Liver (tissue), 9 donors: ENCODE measurements around the gene CD27. TPM values are rescaled to one million over a fixed set of nuclear protein-coding genes. Genes with fewer than 3 reads are reported as not detected.
"Not testable (repeated sequence)": the region's sequence is repeated elsewhere in the genome, so short reads cannot be mapped to it uniquely, and the experiment has no call there.

Experiments used
- DNase-seq: peaks from one replicate; pipeline ENCODE4 v3.0.0-alpha.2; 2017; ENCODE audit warnings: low spot score
- H3K27ac ChIP-seq, 2 donors: one replicate each; pipeline ENCODE4 v1.7.0; 2013; ENCODE audit warnings: inconsistent platforms in 2 of 2, low read length in 2 of 2, control low read depth in 1 of 2, low read depth in 1 of 2, mild to moderate bottlenecking in 1 of 2
- H3K27me3 ChIP-seq, 4 donors: one replicate each; pipeline versions ENCODE4 v1.6.1 to v1.7.0; 2013; ENCODE audit warnings: low read length in 3 of 4, inconsistent platforms in 1 of 4, mild to moderate bottlenecking in 1 of 4, moderate library complexity in 1 of 4; ENCODE audit not compliant: control insufficient read depth in 4 of 4, insufficient read depth in 4 of 4
- H3K36me3 ChIP-seq, 4 donors: one replicate each; pipeline versions ENCODE4 v1.6.1 to v1.7.0; 2013; ENCODE audit warnings: low read length in 3 of 4, mild to moderate bottlenecking in 3 of 4, low read depth in 1 of 4, moderate library complexity in 1 of 4; ENCODE audit not compliant: control insufficient read depth in 4 of 4, insufficient read depth in 3 of 4
- H3K4me1 ChIP-seq, 4 donors: one replicate each; pipeline versions ENCODE4 v1.6.1 to v1.7.0; 2013; ENCODE audit warnings: low read length in 3 of 4, mild to moderate bottlenecking in 3 of 4, moderate library complexity in 1 of 4; ENCODE audit not compliant: control insufficient read depth in 4 of 4, insufficient read depth in 4 of 4
- H3K4me3 ChIP-seq, 3 donors: one replicate each; pipeline versions ENCODE4 v1.6.1 to v1.7.0; 2013; ENCODE audit warnings: low read length in 3 of 3, control low read depth in 1 of 3, low read depth in 1 of 3, mild to moderate bottlenecking in 1 of 3
- H3K9ac ChIP-seq, 2 donors: one replicate each; pipeline ENCODE4 v1.7.0; 2013; ENCODE audit warnings: low read length in 2 of 2, mild to moderate bottlenecking in 2 of 2, moderate library complexity in 2 of 2, control low read depth in 1 of 2, low read depth in 1 of 2
- H3K9me3 ChIP-seq, 4 donors: one replicate each; pipeline versions ENCODE4 v1.6.1 to v1.7.0; 2013; ENCODE audit warnings: low read length in 3 of 4; ENCODE audit not compliant: control insufficient read depth in 4 of 4
- ATF3 ChIP-seq: IDR thresholded peaks from 2 replicates; pipeline ENCODE4 v1.6.1; 2016; ENCODE audit warnings: antibody characterized with exemption
- CTCF ChIP-seq: fragments of 150-350 bp; IDR thresholded peaks from 2 replicates; pipeline ENCODE4 v1.5.1; 2017; ENCODE audit warnings: improper control_type of control experiment, low read depth, low read length; ENCODE audit not compliant: missing input control
- FOXA1 ChIP-seq: IDR thresholded peaks from 2 replicates; pipeline ENCODE4 v1.6.1; 2016; ENCODE audit warnings: antibody characterized with exemption
- FOXA2 ChIP-seq: IDR thresholded peaks from 2 replicates; pipeline ENCODE4 v1.6.1; 2016; ENCODE audit warnings: antibody characterized with exemption
- GABPA ChIP-seq, 2 donors: IDR thresholded peaks in 1 of 2; conservative IDR thresholded peaks in 1 of 2; 2 replicates each; pipeline ENCODE4 v1.6.1; 2016; ENCODE audit warnings: antibody characterized with exemption in 2 of 2, mild to moderate bottlenecking in 1 of 2, moderate library complexity in 1 of 2
- HNF4A ChIP-seq, 2 donors: conservative IDR thresholded peaks; 2 replicates each; pipeline ENCODE4 v1.6.1; 2016; ENCODE audit warnings: antibody characterized with exemption in 2 of 2, mild to moderate bottlenecking in 2 of 2
- HNF4G ChIP-seq: IDR thresholded peaks from 2 replicates; pipeline ENCODE4 v1.6.1; 2016; ENCODE audit warnings: antibody characterized with exemption
- JUND ChIP-seq, 2 donors: IDR thresholded peaks; 2 replicates each; pipeline ENCODE4 v1.6.1; 2016; ENCODE audit warnings: antibody characterized with exemption in 2 of 2
- NR2F2 ChIP-seq: IDR thresholded peaks from 2 replicates; pipeline ENCODE4 v1.6.1; 2016; ENCODE audit warnings: antibody characterized with exemption
- REST ChIP-seq: IDR thresholded peaks from 2 replicates; pipeline ENCODE4 v1.6.1; 2016; ENCODE audit warnings: antibody characterized with exemption, mild to moderate bottlenecking
- SP1 ChIP-seq: IDR thresholded peaks from 2 replicates; pipeline ENCODE4 v1.6.1; 2018; ENCODE audit warnings: antibody characterized with exemption, mild to moderate bottlenecking
- YY1 ChIP-seq: IDR thresholded peaks from 2 replicates; pipeline ENCODE4 v1.6.1; 2016; ENCODE audit warnings: antibody characterized with exemption, mild to moderate bottlenecking
- ZBTB33 ChIP-seq: IDR thresholded peaks from 2 replicates; pipeline ENCODE4 v1.6.1; 2016; ENCODE audit warnings: antibody characterized with exemption
- WGBS: extraction: QIAGEN DNeasy Blood & Tissue Kit; methylation state at CpG from one replicate; pipeline ENCODE4 v1.1.7; 2013; 5-methylcytosine and 5-hydroxymethylcytosine counted together
- polyA plus RNA-seq, 2 donors: library from polyadenylated mRNA; stranded (reverse) in 1 of 2; unstranded in 1 of 2; fragments of 200-250 nt in 1 of 2; fragments of >200 nt in 1 of 2; fragmentation: Nextera tagmentation in 1 of 2; extraction: Ambion mirVana in 1 of 2; gene quantifications; one replicate each; pipeline versions ENCODE4 v1.2.1 to v1.2.3, GENCODE V29; 2013 to 2015
- total RNA-seq, 2 donors: library from RNA; depleted of rRNA; stranded (reverse); fragments of >200 nt; gene quantifications; one replicate each; pipeline ENCODE4 v1.2.3, GENCODE V29; 2014
- donor health status: healthy.
- donor health status: healthy.
- donor health status: healthy.
- donor health status: healthy.
- donor health status: healthy.

The CD27 gene
- total and polyA plus RNA-seq, 4 donors = 0.28 to 2.5 (median 0.62) TPM

GRCh38 chr12:6494968-6495367, 50.2 kb downstream of the CD27 start:
- TF ChIP-seq GABPA (IDR thresholded peaks at IDR 0.05 in 1 of 2, conservative IDR thresholded peaks at IDR 0.05 in 1 of 2) (no peak), CTCF (no peak), YY1 (no peak), NR2F2 (no peak), SP1 (no peak), JUND (IDR thresholded peaks at IDR 0.05) (no peak), FOXA1 (no peak)
- H3K9ac ChIP-seq = no peak overlapping the region
- H3K27me3 ChIP-seq = no peaks in the 10 kb centered on the region
- no peak overlapping the region for H3K27ac ChIP-seq
- 81% methylated on average over 1 of the region's 1 CpG for WGBS
- DNase-seq = no peak
- H3K4me3 ChIP-seq = peak overlapping the region in 1 of 3 donors; percentile 77
- peaks cover 2 to 24% (median 6%) of the 10 kb centered on the region in 4 donors for H3K36me3 ChIP-seq
- peaks cover 2 to 32% (median 20%) of the 10 kb centered on the region in 4 donors for H3K4me1 ChIP-seq
- H3K9me3 ChIP-seq = no peaks in the 10 kb centered on the region

GRCh38 chr12:6497291-6497690, 52.5 kb downstream of the CD27 start:
- peaks cover 1 to 27% (median 16%) of the 10 kb centered on the region in 4 donors for H3K4me1 ChIP-seq
- DNase-seq, H3K27ac ChIP-seq, H3K9me3 ChIP-seq, H3K4me3 ChIP-seq, H3K27me3 ChIP-seq, H3K9ac ChIP-seq: not testable (repeated sequence)
- WGBS = 93% methylated on average over 3 of the region's 3 CpGs
- peaks cover 0 to 26% (median 7%) of the 10 kb centered on the region in 4 donors for H3K36me3 ChIP-seq

- no peak overlapping the region for H3K4me3 ChIP-seq
- no peaks in the 10 kb centered on the region for H3K9me3 ChIP-seq
- 93% methylated on average over 2 of the region's 2 CpGs for WGBS
- H3K27me3 ChIP-seq = no peaks in the 10 kb centered on the region
- TF ChIP-seq FOXA2 = no peak
- TF ChIP-seq GABPA (IDR thresholded peaks at IDR 0.05 in 1 of 2, conservative IDR thresholded peaks at IDR 0.05 in 1 of 2) = no peak
- no peak for TF ChIP-seq HNF4G
- TF ChIP-seq ATF3 = no peak
- TF ChIP-seq FOXA1 = no peak
- no peak for TF ChIP-seq REST
- no peak for TF ChIP-seq ZBTB33
- TF ChIP-seq HNF4A (conservative IDR thresholded peaks at IDR 0.05) = no peak
- no peak for TF ChIP-seq SP1
- no peak overlapping the region for H3K9ac ChIP-seq
- H3K36me3 ChIP-seq = peaks cover 2 to 23% (median 10%) of the 10 kb centered on the region in 4 donors
- DNase-seq = no peak
- H3K4me1 ChIP-seq = peaks cover 0 to 3% (median 0%) of the 10 kb centered on the region in 4 donors
- H3K27ac ChIP-seq = no peak overlapping the region
Observed at GRCh38 chr12:6500466-6500865, 55.7 kb downstream of the CD27 start.
